ENCODE results near the gene NLRP14.

DNA sequence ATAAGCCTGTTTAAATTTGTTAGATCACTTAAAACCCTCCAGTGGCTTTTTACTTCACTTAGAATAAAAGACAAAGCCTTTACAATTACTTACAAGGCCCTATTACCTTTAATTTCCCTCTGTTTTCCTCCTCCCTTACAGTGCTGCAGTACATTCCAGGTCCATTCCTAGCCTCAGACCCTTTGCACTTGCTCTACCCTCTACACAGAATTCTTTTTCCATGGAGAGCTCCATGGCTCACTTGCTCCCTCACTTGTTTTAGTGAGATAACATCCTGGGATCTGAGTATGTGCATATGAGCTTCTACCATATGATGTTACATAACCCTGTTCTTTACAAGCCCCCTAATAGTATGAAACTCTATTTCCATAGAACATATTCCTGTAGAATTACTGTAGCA is 24.6 kb upstream of the NLRP14 start:
- TF ChIP-seq POLR2A (IDR thresholded peaks at IDR 0.05; ENCODE audit: low read depth, low read length) (no peak), POLR2AphosphoS5 (IDR thresholded peaks at IDR 0.05; ENCODE audit: low read depth, low read length) (no peak)
